IPS-18a (cell line): ENCODE measurements around the gene ME2.
"Not testable (repeated sequence)": the region's sequence is repeated elsewhere in the genome, so short reads cannot be mapped to it uniquely, and the experiment has no call there.

Experiments used
- H3K27ac ChIP-seq: one replicate; pipeline ENCODE4 v1.5.1; 2013; ENCODE audit warnings: low read length
- H3K27me3 ChIP-seq: one replicate; pipeline ENCODE4 v1.6.1; 2013; ENCODE audit warnings: mild to moderate bottlenecking, low read length; ENCODE audit not compliant: control insufficient read depth, insufficient read depth
- H3K36me3 ChIP-seq: one replicate; pipeline ENCODE4 v1.6.1; 2013; ENCODE audit warnings: low read depth, low read length; ENCODE audit not compliant: control insufficient read depth
- H3K4me1 ChIP-seq: one replicate; pipeline ENCODE4 v1.6.1; 2013; ENCODE audit warnings: low read depth, low read length; ENCODE audit not compliant: control insufficient read depth
- H3K4me3 ChIP-seq: one replicate; pipeline ENCODE4 v1.5.1; 2013; ENCODE audit warnings: low read length
- H3K9ac ChIP-seq: one replicate; pipeline ENCODE4 v1.6.1; 2013; ENCODE audit warnings: mild to moderate bottlenecking, low read length, moderate library complexity
- H3K9me3 ChIP-seq: one replicate; pipeline ENCODE4 v1.6.1; 2013; ENCODE audit warnings: low read depth, low read length; ENCODE audit not compliant: control insufficient read depth

ME2 gene

GRCh38 chr18:50863840-50864375 lies 15.0 kb upstream of the ME2 start:
- Histone ChIP-seq H3K27me3 (no peaks in the 10 kb centered on the region), H3K9ac (no peak overlapping the region), H3K4me3 (no peak overlapping the region), H3K9me3 (no peaks in the 10 kb centered on the region), H3K4me1 (no peaks in the 10 kb centered on the region), H3K27ac (no peak overlapping the region), H3K36me3 (no peaks in the 10 kb centered on the region)

- H3K4me1 ChIP-seq = no peaks in the 10 kb centered on the region
- no peaks in the 10 kb centered on the region for H3K9me3 ChIP-seq
- no peaks in the 10 kb centered on the region for H3K36me3 ChIP-seq
- H3K27me3 ChIP-seq = no peaks in the 10 kb centered on the region
- no peak overlapping the region for H3K4me3 ChIP-seq
- H3K27ac ChIP-seq = no peak overlapping the region
- H3K9ac ChIP-seq = no peak overlapping the region
Measured at GRCh38 chr18:50866765-50867164, 12.2 kb upstream of the ME2 start.

DNA sequence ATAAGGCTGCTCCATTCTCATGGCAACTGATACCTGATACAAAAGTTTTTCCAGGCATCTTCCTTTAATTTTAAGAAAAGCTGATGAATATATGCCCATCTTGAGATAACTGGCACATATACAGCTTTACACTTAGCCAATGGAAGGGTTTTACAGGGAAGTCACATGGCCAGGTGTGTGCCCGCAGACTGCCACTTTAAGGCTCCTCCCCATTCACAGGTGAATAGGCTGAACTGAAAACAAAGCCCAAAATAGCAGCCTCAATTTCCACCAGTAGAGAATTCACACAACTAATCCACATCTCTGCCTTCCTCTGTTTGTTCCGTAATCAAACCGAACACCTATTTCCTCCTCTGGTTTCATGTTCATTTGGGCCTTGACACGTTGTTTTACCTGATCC lies 9.8 kb upstream of the ME2 start:
- Histone ChIP-seq H3K9ac (no peak overlapping the region), H3K4me3 (no peak overlapping the region), H3K9me3 (no peaks in the 10 kb centered on the region), H3K27me3 (no peaks in the 10 kb centered on the region), H3K27ac (no peak overlapping the region), H3K36me3 (no peaks in the 10 kb centered on the region), H3K4me1 (peaks cover 3% of the 10 kb centered on the region)

- no peak overlapping the region for H3K4me3 ChIP-seq
- no peaks in the 10 kb centered on the region for H3K27me3 ChIP-seq
- no peak overlapping the region for H3K27ac ChIP-seq
- H3K9ac ChIP-seq = no peak overlapping the region
- H3K4me1 ChIP-seq = peaks cover 3% of the 10 kb centered on the region
- no peaks in the 10 kb centered on the region for H3K36me3 ChIP-seq
- H3K9me3 ChIP-seq = no peaks in the 10 kb centered on the region
Measured at GRCh38 chr18:50870138-50870845, 8.6 kb upstream of the ME2 start.

GRCh38 chr18:50871846-50872245 lies 7.1 kb upstream of the ME2 start:
- Histone ChIP-seq H3K4me1 (peaks cover 3% of the 10 kb centered on the region), H3K27ac (no peak overlapping the region), H3K27me3 (no peaks in the 10 kb centered on the region), H3K4me3 (no peak overlapping the region), H3K9me3 (no peaks in the 10 kb centered on the region), H3K36me3 (no peaks in the 10 kb centered on the region), H3K9ac (no peak overlapping the region)

- peaks cover 15% of the 10 kb centered on the region for H3K4me1 ChIP-seq
- no peak overlapping the region for H3K4me3 ChIP-seq
- no peaks in the 10 kb centered on the region for H3K9me3 ChIP-seq
- H3K36me3 ChIP-seq = no peaks in the 10 kb centered on the region
- H3K27ac ChIP-seq = no peak overlapping the region
- no peaks in the 10 kb centered on the region for H3K27me3 ChIP-seq
- no peak overlapping the region for H3K9ac ChIP-seq
Measured at GRCh38 chr18:50875966-50876536, 2.9 kb upstream of the ME2 start.

DNA sequence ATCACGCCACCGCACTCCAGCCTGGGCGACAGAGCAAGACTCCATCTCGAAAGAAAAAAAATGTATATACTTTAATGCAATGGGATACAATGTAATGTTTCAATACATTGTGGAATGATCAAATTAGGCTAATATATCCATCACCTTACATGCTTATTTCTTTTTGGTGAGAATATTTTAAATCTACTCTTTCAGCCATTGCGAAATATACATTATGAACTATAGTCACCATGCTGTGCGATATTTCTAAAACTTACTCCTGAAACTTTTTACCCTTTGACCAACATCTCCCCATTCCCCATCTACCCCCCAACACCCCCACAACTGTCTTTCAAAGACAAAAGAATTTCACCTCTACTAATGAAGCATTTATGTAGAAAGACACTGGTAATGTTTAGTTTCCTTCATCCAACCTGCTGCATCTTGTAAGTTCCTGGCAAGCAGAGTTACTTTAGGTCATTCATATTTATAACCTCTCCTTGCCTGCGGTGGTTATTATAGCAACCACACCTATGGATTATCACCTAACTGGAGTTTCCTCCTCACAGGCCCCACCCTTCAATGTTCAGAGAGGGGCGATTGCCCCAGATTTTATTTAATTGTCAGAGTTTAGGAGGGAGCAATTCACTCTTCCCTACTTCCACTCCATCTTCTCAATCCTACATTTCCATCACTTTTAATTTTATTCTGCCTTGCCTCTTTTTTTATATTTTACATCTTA lies 1.2 kb upstream of the ME2 start:
- peak overlapping the region; percentile 90 for H3K4me3 ChIP-seq
- H3K36me3 ChIP-seq = no peaks in the 10 kb centered on the region
- H3K27ac ChIP-seq = no peak overlapping the region
- no peaks in the 10 kb centered on the region for H3K9me3 ChIP-seq
- peak overlapping the region; percentile 82 for H3K9ac ChIP-seq
- no peaks in the 10 kb centered on the region for H3K27me3 ChIP-seq
- peaks cover 12% of the 10 kb centered on the region for H3K4me1 ChIP-seq

- Histone ChIP-seq H3K36me3 (no peaks in the 10 kb centered on the region), H3K9me3 (no peaks in the 10 kb centered on the region), H3K27ac (peak overlapping the region; percentile 61), H3K9ac (peak overlapping the region; percentile 82), H3K4me1 (peaks cover 12% of the 10 kb centered on the region), H3K4me3 (peak overlapping the region; percentile 90), H3K27me3 (no peaks in the 10 kb centered on the region)
Measured at GRCh38 chr18:50879302-50880118, 592 bp downstream of the ME2 start.

DNA sequence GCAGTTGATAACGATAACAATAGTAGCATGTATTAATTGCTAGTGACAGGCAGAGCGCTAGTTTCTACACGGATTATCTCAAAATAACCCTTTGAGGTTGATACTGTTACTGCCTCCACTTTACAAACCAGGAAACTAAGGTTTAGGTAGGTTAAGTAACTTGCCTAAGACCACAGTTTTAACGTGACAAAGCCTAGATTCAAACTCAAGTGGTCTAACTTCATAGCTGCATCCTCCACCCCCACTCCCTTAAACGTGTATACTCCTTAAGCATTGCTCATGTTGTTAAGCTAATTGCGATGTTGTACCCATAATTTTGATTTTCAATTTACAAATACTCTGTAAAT lies 1.2 kb downstream of the ME2 start:
- Histone ChIP-seq H3K27me3 (no peaks in the 10 kb centered on the region), H3K9me3 (no peaks in the 10 kb centered on the region), H3K36me3 (no peaks in the 10 kb centered on the region), H3K27ac (no peak overlapping the region), H3K9ac (peak overlapping the region; percentile 82), H3K4me3 (peak overlapping the region; percentile 90), H3K4me1 (peaks cover 12% of the 10 kb centered on the region)

- not testable (repeated sequence) for H3K9ac ChIP-seq, H3K36me3 ChIP-seq, H3K9me3 ChIP-seq, H3K27ac ChIP-seq, H3K27me3 ChIP-seq
- H3K4me1 ChIP-seq = peaks cover 12% of the 10 kb centered on the region
- H3K4me3 ChIP-seq = peak overlapping the region; percentile 90
Measured at GRCh38 chr18:50880944-50881343, 2.0 kb downstream of the ME2 start.

- H3K9ac ChIP-seq = no peak overlapping the region
- no peaks in the 10 kb centered on the region for H3K36me3 ChIP-seq
- H3K27ac ChIP-seq = no peak overlapping the region
- H3K27me3 ChIP-seq = no peaks in the 10 kb centered on the region
- no peaks in the 10 kb centered on the region for H3K9me3 ChIP-seq
- H3K4me1 ChIP-seq = no peaks in the 10 kb centered on the region
- no peak overlapping the region for H3K4me3 ChIP-seq
Measured at GRCh38 chr18:50886929-50887328, 8.0 kb downstream of the ME2 start.
